HG03469 (cell line): ENCODE measurements around the gene ING3.
A peak's percentile ranks its signal among the peaks of the same experiment; 100 is the strongest.
"Not testable (repeated sequence)": the region's sequence is repeated elsewhere in the genome, so short reads cannot be mapped to it uniquely, and the experiment has no call there.

ENCODE experiments used
- ATAC-seq: cut with Tn5 transposase; IDR thresholded peaks from one replicate; pipeline ENCODE4 v1.9.1; 2021; ENCODE audit warnings: mild to moderate bottlenecking, moderate library complexity, moderate number of reproducible peaks; ENCODE audit not compliant: unreplicated experiment

Gene ING3

DNA sequence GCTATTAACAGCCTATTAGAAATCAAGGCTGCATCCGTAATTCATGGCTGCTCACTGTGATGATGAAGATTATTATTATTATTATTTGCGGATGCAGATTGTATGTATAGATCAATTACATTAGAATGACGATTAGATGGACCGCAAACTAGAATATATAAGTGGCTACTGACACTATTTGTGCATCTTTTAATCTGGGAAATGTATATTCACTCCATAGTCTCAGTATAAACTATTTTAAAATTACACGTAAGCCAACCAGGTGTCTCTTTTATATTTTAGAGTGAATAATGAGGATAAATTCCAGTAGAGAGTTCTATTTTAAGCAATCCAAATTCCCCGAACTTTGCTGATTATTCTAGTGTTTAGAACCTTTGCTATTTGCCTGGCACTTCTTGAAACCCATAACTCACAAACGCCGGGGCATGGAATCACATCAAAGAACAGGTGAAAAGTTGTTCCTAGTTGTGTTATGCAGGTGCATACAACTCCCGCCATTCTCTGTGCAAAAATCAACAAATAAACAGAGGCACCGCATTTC is 509 bp upstream of the ING3 start:
- ATAC-seq: no peak

- no peak for ATAC-seq
These were observed 727 bp downstream of the ING3 start for GRCh38 chr7:120951309-120951699.

- ATAC-seq: no peak
These were observed 1.2 kb downstream of the ING3 start for GRCh38 chr7:120951826-120952225.

DNA sequence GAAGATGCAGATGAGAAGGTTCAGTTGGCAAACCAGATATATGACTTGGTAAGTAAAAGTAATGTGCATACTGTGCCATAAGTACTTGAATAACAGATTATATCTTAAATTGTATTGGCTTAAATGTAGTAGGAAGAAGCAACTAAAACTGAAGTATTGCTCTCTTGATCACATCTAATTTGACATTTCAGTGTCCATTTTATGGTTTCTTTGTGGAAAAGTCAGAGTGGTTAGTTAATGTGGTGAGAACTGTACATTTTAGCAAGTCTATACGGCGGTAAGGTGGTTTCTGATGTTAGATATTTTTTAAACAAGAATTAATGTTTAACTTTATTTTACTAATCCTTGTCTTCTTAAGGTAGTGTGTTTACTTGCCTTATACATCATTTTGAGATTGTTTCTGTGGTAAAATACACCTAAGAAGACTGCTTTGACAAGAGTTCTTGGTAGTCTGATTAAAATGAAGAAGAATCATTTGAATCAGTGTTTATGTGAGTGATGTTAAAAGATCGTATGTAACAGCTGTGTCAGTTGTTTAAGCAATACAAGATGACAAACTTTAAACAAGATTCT is 5.1 kb downstream of the ING3 start:
- ATAC-seq: no peak

GRCh38 chr7:120959929-120960484 is 9.4 kb downstream of the ING3 start:
- ATAC-seq: no peak

DNA sequence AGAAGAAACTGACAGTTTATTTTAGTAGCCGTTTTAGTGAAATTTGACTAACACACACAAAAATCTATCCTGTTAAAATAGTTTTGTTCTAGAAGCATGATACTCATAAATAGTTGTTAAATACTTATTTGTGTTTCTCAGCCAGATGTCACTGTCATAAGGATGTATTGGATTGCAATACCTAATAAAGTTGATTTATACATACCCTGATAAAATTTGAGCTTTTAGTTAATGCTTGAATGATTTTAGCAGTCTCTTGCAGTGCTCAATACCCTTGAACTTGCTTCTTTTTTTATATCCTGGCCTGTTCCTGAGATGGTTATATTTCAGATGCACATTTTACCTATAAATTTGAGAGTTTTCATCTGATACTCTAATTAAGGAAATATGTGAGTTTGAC is 10.1 kb downstream of the ING3 start:
- no peak for ATAC-seq

GRCh38 chr7:120961638-120962173 is 11.1 kb downstream of the ING3 start:
- no peak for ATAC-seq

GRCh38 chr7:120964088-120964487 is 13.5 kb downstream of the ING3 start:
- no peak for ATAC-seq

DNA sequence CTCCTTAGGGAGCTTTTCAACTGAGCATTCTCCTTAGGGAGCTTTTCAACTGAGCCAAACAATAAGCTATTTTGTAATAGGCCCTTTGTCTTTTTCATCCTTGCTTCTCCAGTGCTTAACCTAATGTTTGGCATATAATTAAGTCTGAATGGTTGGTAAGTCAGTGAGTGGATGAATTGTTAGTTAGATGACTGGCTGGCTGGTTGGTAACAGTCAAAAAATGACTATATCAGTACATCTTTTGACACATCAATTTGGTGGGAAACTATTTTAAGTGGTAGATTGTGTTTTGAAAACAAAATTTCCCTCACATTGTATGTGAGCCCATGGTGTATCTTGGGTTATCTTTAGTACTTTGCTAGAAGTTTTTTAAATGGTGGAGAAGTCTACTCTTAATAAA is 16.4 kb downstream of the ING3 start:
- no peak for ATAC-seq

- ATAC-seq: no peak
These were observed 23.3 kb downstream of the ING3 start for GRCh38 chr7:120973849-120974248.

- ATAC-seq: no peak
These were observed 29.4 kb downstream of the ING3 start for GRCh38 chr7:120979765-120980499.

GRCh38 chr7:120981117-120981516 is 30.5 kb downstream of the ING3 start:
- ATAC-seq: no peak

DNA sequence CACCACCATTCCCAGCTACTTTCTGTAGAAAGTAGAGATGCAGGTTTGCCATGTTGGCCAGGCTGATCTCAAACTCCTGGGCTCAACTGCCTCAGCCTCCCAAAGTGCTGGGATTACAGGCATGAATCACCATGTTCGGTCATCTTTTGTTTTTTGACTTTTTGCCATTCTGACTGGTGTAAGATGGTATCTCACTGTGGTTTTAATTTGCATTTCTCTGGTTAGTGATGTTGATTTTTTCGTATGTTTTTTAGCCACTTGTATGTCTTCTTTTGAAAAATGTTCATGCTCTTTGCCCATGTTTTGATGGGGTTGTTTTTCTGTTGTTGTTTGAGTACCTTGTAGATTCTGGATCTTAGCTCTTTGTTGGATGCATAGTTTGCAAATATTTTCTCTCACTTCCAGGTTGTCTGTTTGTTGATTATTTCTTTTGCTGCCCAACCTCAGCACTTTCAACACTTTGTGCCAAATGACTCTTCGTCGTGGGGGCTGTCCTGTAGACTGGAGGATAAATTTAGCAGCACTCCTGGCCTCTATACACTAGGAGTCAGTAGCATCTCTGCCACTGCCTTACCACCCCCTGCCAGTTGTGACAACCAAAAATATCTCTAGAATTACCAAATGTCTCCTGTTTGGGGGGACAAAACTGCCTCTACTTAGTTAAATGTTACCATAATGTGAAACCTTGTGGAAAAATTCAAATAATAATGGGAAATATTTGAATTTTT is 31.5 kb downstream of the ING3 start:
- ATAC-seq: peak; percentile 31

GRCh38 chr7:120983592-120983991 is 33.0 kb downstream of the ING3 start:
- ATAC-seq: not testable (repeated sequence)

- ATAC-seq: no peak
These were observed 33.8 kb downstream of the ING3 start for GRCh38 chr7:120984406-120984805.

GRCh38 chr7:120985130-120985758 is 34.7 kb downstream of the ING3 start:
- ATAC-seq: no peak

GRCh38 chr7:120985839-120986238 is 35.3 kb downstream of the ING3 start:
- ATAC-seq: no peak

DNA sequence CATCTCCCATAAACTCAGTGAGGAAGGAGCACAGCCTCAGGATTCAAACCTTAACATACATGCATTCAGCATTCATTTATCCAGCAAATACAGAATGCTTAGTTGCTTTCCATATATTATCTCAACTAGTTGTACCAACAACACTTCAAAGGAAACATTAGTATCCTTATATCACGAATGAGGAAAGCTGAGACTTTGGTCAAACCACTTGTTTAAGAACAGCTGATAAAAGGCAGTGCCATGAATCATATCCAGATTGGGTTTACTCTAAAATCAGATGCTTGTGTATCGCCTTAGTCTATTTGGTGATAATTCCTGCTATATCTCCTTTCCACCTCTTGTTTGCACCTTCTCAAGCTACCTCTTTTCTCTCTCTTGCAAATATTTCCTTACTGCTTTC is 36.1 kb downstream of the ING3 start:
- no peak for ATAC-seq

DNA sequence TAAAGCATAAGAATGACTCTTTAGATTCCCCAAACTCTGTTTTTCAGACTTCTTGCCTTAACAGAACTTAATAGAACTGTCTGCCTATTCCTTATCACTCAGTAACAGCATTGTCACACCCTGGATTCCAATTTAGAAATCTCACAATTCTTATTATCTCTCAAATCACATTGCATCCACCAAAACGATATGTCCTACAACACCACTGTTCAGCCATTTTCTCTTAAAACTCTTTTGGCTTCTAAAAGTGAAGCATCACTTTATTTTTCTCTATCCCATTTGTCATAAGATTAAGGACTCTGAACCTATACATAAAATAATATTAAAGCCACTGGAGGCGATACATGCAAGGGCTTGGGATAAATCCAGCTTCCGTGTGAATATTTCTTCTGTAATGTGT is 36.7 kb downstream of the ING3 start:
- ATAC-seq: no peak

- peak; percentile 95 for ATAC-seq
These were observed 37.4 kb downstream of the ING3 start for GRCh38 chr7:120987683-120988590.
